ENCODE results near the gene MYL11. TPM values are rescaled to one million over a fixed set of nuclear protein-coding genes. Genes with fewer than 3 reads are reported as not detected.

The MYL11 gene
- total RNA-seq, 1 experiment from 2014 or later, result 1.4 TPM

DNA sequence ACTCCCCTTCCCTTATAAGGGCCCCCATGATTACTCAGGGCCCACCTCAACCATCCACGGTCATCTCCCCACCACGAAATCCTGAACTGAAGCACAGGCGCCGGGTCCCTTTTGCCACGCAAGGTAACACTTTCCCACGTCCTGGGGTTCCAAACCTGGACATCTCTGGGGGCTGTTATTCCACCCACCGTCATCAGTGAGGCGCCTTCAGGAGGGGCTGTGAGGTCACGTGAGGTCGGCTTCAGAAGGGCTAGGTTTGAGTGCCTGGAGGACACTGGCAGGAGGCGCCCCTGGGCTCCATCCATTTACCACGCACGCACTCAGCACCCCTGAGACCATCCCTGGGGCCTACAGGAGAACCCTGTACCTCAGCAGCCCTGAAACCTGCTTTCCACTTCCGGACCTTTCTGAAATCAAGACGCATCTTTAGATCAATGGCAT is 23.6 kb upstream of the MYL11 start:
- intact Hi-C loops (cut with micrococcal nuclease; ENCODE audit: unreplicated experiment), result no loop called here
- no peak for DNase-seq
- Histone ChIP-seq H3K4me3 (no peak overlapping the region), H2AFZ (no peak overlapping the region), H3K36me3 (ENCODE audit: low read depth) (peaks cover 13% of the 10 kb centered on the region; the same call in 1 of the 2 replicates), H3K27me3 (ENCODE audit: insufficient read depth, low read depth) (no peaks in the 10 kb centered on the region), H3F3A (ENCODE audit: insufficient read depth, low read depth) (peaks cover 35% of the 10 kb centered on the region), H3K4me1 (replicated peaks; ENCODE audit: insufficient read depth) (peaks cover 7% of the 10 kb centered on the region), H3K9me3 (ENCODE audit: insufficient read depth, low read depth) (no peaks in the 10 kb centered on the region), H3K9me2 (ENCODE audit: insufficient read depth) (no peaks in the 10 kb centered on the region), H3K27ac (no peak overlapping the region), H3K4me2 (no peak overlapping the region), H4K20me1 (ENCODE audit: insufficient read depth) (peaks cover 6% of the 10 kb centered on the region), H3K79me2 (ENCODE audit: low read depth) (peaks cover 22% of the 10 kb centered on the region)
- POLR2A ChIA-PET (ENCODE audit: unreplicated experiment), result no interaction called here
- BruUV-seq (replicated peaks), result no TSS peak
- TF ChIP-seq CTCF (conservative IDR thresholded peaks at IDR 0.05), result no peak
- TF ChIP-seq EZH2 (IDR thresholded peaks at IDR 0.05; ENCODE audit: low read depth), result no peak
- CTCF ChIA-PET, result no interaction called here

DNA sequence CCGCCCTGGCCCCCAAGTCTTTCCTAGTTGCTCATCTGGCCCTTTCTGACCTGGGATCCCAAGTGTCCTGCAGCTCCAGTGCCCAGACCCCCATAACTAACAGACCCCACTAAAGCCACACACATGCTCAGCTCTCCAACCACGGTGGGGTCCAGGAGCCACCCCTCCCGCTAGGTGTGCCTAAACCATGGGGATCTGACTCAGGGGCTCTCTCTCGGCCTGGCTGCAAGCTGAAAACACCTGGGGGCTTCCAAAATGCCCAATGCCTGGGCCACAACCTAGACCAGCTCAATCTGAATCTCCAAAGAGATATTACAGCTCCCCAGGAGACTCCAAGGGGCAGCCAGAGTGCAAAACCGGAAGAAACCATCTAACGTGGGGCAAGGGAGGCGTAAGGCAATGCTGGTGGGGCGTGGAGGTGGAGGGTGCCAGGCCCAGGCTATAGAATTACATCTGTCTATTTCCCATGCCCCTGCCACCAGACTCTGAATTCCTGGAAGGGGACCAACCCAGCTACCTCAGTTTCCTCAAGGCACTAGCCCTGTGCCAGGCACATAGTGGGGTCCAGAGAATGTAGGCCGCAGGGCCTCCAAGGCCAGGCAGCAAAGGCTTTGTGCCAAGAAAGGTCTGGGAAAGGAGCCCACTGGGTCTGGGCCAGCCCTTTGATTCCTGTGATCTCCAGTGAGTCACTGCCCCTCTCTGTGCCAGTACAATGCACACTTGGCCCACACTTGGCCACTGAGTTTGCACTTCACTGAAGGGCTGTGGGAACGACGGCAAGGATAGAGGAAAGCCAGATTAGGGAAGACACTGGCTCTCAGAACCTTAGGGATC is 22.8 kb upstream of the MYL11 start:
- CTCF ChIA-PET, result no interaction called here
- Histone ChIP-seq H3K4me1 (replicated peaks; ENCODE audit: insufficient read depth) (peaks cover 15% of the 10 kb centered on the region), H3K9me3 (ENCODE audit: insufficient read depth, low read depth) (no peaks in the 10 kb centered on the region), H3K4me2 (no peak overlapping the region), H2AFZ (no peak overlapping the region), H3K4me3 (no peak overlapping the region), H3K9me2 (ENCODE audit: insufficient read depth) (no peaks in the 10 kb centered on the region), H3F3A (ENCODE audit: insufficient read depth, low read depth) (peaks cover 43% of the 10 kb centered on the region), H3K79me2 (ENCODE audit: low read depth) (peaks cover 22% of the 10 kb centered on the region), H3K27me3 (ENCODE audit: insufficient read depth, low read depth) (no peaks in the 10 kb centered on the region), H3K27ac (no peak overlapping the region), H3K36me3 (ENCODE audit: low read depth) (peaks cover 13% of the 10 kb centered on the region; the same call in 1 of the 2 replicates), H4K20me1 (ENCODE audit: insufficient read depth) (peaks cover 6% of the 10 kb centered on the region)
- intact Hi-C loops (cut with micrococcal nuclease; ENCODE audit: unreplicated experiment), result no loop called here
- POLR2A ChIA-PET (ENCODE audit: unreplicated experiment), result interaction anchor here (0.6 kb wide), 1 partner anchor 259 kb away, joined by 15 read pairs; no protein-coding TSS in a partner anchor
- BruUV-seq (replicated peaks), result no TSS peak
- no peak for DNase-seq
- TF ChIP-seq EZH2 (IDR thresholded peaks at IDR 0.05; ENCODE audit: low read depth) (no peak), CTCF (conservative IDR thresholded peaks at IDR 0.05) (no peak)

GRCh38 chr16:30352488-30353401 is 21.9 kb upstream of the MYL11 start:
- no peak; the same call in 1 of the 2 replicates for TF ChIP-seq CTCF (conservative IDR thresholded peaks at IDR 0.05)
- TF ChIP-seq EZH2 (IDR thresholded peaks at IDR 0.05; ENCODE audit: low read depth), result no peak
- no peaks in the 10 kb centered on the region for H3K9me3 ChIP-seq (ENCODE audit: insufficient read depth, low read depth)
- no peak overlapping the region for H3K4me3 ChIP-seq
- H3K9me2 ChIP-seq (ENCODE audit: insufficient read depth), result no peaks in the 10 kb centered on the region
- H2AFZ ChIP-seq, result no peak overlapping the region
- H3F3A ChIP-seq (ENCODE audit: insufficient read depth, low read depth), result peaks cover 49% of the 10 kb centered on the region
- DNase-seq, result no peak
- ChIA-PET POLR2A (ENCODE audit: unreplicated experiment) (interaction anchor here (0.6 kb wide), 1 partner anchor 258 kb away, joined by 15 read pairs; no protein-coding TSS in a partner anchor), CTCF (no interaction called here)
- H3K27ac ChIP-seq, result no peak overlapping the region
- peaks cover 13% of the 10 kb centered on the region; the same call in 1 of the 2 replicates for H3K36me3 ChIP-seq (ENCODE audit: low read depth)
- H4K20me1 ChIP-seq (ENCODE audit: insufficient read depth), result peaks cover 6% of the 10 kb centered on the region
- no TSS peak for BruUV-seq (replicated peaks)
- H3K4me1 ChIP-seq (replicated peaks; ENCODE audit: insufficient read depth), result peaks cover 19% of the 10 kb centered on the region
- H3K4me2 ChIP-seq, result no peak overlapping the region
- H3K79me2 ChIP-seq (ENCODE audit: low read depth), result peaks cover 22% of the 10 kb centered on the region
- intact Hi-C loops (cut with micrococcal nuclease; ENCODE audit: unreplicated experiment), result no loop called here
- no peaks in the 10 kb centered on the region for H3K27me3 ChIP-seq (ENCODE audit: insufficient read depth, low read depth)
